ENCODE data around the gene LRFN4. TPM values are rescaled to one million over a fixed set of nuclear protein-coding genes. Genes with fewer than 3 reads are reported as not detected.
A peak's percentile ranks its signal among the peaks of the same experiment; 100 is the strongest.

The LRFN4 gene
- total and polyA plus RNA-seq, 4 donors: 4.6 to 34.4 (median 15.3) TPM

DNA sequence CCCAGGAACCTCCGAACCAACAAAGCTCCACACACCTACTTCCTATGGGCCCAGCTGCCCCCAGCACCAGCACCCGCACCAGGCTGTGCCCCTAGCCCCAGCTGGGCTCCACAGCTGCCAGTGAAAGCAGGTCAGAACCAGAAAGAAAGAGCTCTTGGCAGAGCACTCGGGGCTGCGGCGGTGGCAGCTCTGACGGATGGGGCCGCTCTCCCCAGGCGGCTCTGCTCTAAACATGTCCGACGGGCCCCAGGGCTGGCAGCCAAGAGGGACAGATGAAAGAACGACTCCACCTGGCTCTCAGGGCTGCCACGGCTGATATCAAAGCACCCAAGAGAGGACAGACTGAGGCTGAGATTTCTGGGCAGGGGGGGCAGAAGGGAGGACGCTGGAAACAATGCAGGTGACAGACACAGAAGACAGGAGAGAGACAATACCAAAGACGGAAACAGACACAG lies 25.7 kb downstream of the LRFN4 start:
- Histone ChIP-seq H3K27ac (ENCODE audit: low read depth in 1 of 2, low read length in 1 of 2) (no peak overlapping the region), H3K27me3 (ENCODE audit: control insufficient read depth in 3 of 3, insufficient read depth in 3 of 3, low read length in 2 of 3) (no peaks in the 10 kb centered on the region), H3K4me1 (ENCODE audit: control insufficient read depth in 5 of 5, insufficient read depth in 5 of 5, low read length in 5 of 5) (peaks cover 0 to 46% (median 7%) of the 10 kb centered on the region in 5 donors), H3K9ac (ENCODE audit: insufficient read depth in 1 of 2, low read length in 2 of 2) (no peak overlapping the region), H3K4me3 (no peak overlapping the region), H3K9me3 (ENCODE audit: control insufficient read depth in 4 of 4, insufficient read depth in 3 of 4, low read length in 3 of 4) (no peaks in the 10 kb centered on the region), H3K36me3 (ENCODE audit: control insufficient read depth in 4 of 4, insufficient read depth in 4 of 4, low read length in 4 of 4) (no peaks in the 10 kb centered on the region)
- DNase-seq: peak in 2 of 3 donors; percentile 39 to 64
- TF ChIP-seq, protein P1, sequence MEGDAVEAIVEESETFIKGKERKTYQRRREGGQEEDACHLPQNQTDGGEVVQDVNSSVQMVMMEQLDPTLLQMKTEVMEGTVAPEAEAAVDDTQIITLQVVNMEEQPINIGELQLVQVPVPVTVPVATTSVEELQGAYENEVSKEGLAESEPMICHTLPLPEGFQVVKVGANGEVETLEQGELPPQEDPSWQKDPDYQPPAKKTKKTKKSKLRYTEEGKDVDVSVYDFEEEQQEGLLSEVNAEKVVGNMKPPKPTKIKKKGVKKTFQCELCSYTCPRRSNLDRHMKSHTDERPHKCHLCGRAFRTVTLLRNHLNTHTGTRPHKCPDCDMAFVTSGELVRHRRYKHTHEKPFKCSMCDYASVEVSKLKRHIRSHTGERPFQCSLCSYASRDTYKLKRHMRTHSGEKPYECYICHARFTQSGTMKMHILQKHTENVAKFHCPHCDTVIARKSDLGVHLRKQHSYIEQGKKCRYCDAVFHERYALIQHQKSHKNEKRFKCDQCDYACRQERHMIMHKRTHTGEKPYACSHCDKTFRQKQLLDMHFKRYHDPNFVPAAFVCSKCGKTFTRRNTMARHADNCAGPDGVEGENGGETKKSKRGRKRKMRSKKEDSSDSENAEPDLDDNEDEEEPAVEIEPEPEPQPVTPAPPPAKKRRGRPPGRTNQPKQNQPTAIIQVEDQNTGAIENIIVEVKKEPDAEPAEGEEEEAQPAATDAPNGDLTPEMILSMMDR (IDR thresholded peaks at IDR 0.05; ENCODE audit: control extremely low read depth, extremely low read depth): no peak
- WGBS, 2 donors: 59 to 63% methylated on average over 14 of the region's 14 CpGs
- ATAC-seq (ENCODE audit: insufficient read depth, low FRiP score): no peak

DNA sequence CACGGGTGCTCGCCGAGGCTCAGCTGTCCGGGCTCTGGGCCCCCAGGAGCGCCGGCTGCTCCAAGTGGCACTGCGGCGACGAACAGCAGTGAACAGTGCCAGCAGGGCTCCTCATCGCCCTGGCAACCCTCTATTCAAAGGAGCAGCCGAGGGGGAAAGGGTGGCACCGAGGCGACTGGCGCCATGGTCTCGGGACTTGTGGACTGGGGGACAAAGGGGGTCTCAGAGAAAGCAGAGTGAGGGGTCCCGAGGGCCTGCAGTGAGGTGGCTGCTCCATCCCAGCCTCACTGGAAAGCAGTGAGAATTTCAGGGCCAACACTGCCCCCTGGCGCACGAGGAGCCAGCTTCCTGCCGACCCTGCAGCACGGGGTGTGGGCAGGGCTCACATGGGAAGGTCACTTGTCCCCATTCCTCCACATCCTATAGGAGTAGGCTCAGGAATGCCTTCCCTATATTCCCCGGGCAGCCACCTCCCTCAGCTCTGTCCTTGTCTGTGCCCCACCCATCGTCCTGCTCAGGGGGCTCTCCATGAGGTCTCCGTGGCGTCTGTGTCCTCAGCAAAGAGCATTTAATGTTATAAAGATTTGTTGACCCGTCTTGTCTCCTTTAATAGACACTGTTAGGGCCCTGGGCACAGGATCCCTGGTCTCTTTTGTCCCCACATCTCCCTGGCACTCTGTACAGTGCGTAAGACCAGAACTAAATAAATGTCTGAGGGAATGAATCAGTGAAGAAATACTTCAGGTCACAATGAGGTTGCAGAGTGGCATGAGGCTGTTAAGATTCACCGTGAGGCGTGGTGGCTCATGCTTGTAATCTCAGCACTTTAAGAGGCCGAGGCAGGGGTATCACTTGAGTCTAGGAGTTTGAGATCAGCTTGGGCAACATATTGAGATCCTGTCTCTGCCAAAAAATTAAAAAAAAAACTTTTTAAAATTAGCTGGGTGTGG lies 26.4 kb downstream of the LRFN4 start:
- WGBS, 2 donors: 42 to 47% methylated on average over 29 of the region's 29 CpGs
- no peak overlapping the region for H3K9ac ChIP-seq (ENCODE audit: insufficient read depth in 1 of 2, low read length in 2 of 2)
- no peaks in the 10 kb centered on the region for H3K9me3 ChIP-seq (ENCODE audit: control insufficient read depth in 4 of 4, insufficient read depth in 3 of 4, low read length in 3 of 4)
- peaks cover 0 to 43% (median 7%) of the 10 kb centered on the region in 5 donors for H3K4me1 ChIP-seq (ENCODE audit: control insufficient read depth in 5 of 5, insufficient read depth in 5 of 5, low read length in 5 of 5)
- no peaks in the 10 kb centered on the region for H3K36me3 ChIP-seq (ENCODE audit: control insufficient read depth in 4 of 4, insufficient read depth in 4 of 4, low read length in 4 of 4)
- TF ChIP-seq, protein P1 (IDR thresholded peaks at IDR 0.05; ENCODE audit: control extremely low read depth, extremely low read depth): peak; percentile 49
- ATAC-seq (ENCODE audit: insufficient read depth, low FRiP score) (peak; percentile 45), DNase-seq (peak; percentile 55 to 73 (median 64))
- no peak overlapping the region for H3K27ac ChIP-seq (ENCODE audit: low read depth in 1 of 2, low read length in 1 of 2)
- H3K27me3 ChIP-seq (ENCODE audit: control insufficient read depth in 3 of 3, insufficient read depth in 3 of 3, low read length in 2 of 3): no peaks in the 10 kb centered on the region
- H3K4me3 ChIP-seq: no peak overlapping the region

DNA sequence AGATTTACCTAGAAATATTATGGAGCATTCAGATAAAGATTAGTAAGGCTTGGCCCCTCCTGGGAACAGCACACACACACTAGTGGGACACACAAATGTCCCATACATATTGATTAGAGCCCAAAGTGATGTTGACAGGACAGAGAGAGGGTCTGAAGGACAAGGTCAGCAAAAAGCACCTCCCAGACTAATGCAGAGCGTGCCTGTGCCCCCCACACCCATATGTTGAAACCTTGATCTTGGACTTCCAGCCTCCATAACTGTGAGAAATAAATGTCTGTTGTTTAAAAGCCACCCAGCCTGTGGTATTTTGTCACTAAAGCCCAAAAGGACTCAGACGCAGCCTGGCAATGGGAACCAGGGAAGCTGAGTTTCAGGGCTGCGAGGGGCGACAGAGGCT lies 27.6 kb downstream of the LRFN4 start:
- ATAC-seq (ENCODE audit: insufficient read depth, low FRiP score) (no peak), DNase-seq (no peak)
- Histone ChIP-seq H3K27ac (ENCODE audit: low read depth in 1 of 2, low read length in 1 of 2) (no peak overlapping the region), H3K4me1 (ENCODE audit: control insufficient read depth in 5 of 5, insufficient read depth in 5 of 5, low read length in 5 of 5) (peaks cover 0 to 35% (median 7%) of the 10 kb centered on the region in 5 donors), H3K4me3 (no peak overlapping the region), H3K27me3 (ENCODE audit: control insufficient read depth in 3 of 3, insufficient read depth in 3 of 3, low read length in 2 of 3) (no peaks in the 10 kb centered on the region), H3K36me3 (ENCODE audit: control insufficient read depth in 4 of 4, insufficient read depth in 4 of 4, low read length in 4 of 4) (no peaks in the 10 kb centered on the region), H3K9me3 (ENCODE audit: control insufficient read depth in 4 of 4, insufficient read depth in 3 of 4, low read length in 3 of 4) (no peaks in the 10 kb centered on the region), H3K9ac (ENCODE audit: insufficient read depth in 1 of 2, low read length in 2 of 2) (no peak overlapping the region)
- TF ChIP-seq, protein P1 (IDR thresholded peaks at IDR 0.05; ENCODE audit: control extremely low read depth, extremely low read depth): no peak
- WGBS, 2 donors: 93 to 95% methylated on average over 4 of the region's 4 CpGs

Data from lung (tissue), 12 donors.